Measurements from ENCODE around the gene SLC38A3.

- TF ChIP-seq CTCF (IDR thresholded peaks at IDR 0.05) (no peak), POLR2A (IDR thresholded peaks at IDR 0.05) (no peak)
These were observed 60.5 kb downstream of the SLC38A3 start for GRCh38 chr3:50265571-50265970.
